HEK293 (cell line): ENCODE data around the gene TEX261.

Experiments used
- CTCF ChIA-PET: fragments of 350-600 bp; formaldehyde crosslinking; extraction: SDS; loops from one replicate; lab custom pipeline; 2021; ENCODE audit warnings: antibody characterized with exemption; lab: Yijun Ruan, JAX
- POLR2A ChIA-PET: fragments of 300-600 bp; formaldehyde crosslinking; extraction: SDS; loops from one replicate; lab custom pipeline; 2020; ENCODE audit warnings: antibody characterized with exemption, inconsistent platforms; lab: Yijun Ruan, JAX
- H3K27ac ChIP-seq: fragments of 200-500 bp; sonication (Bioruptor generic); 2 replicates; pipeline ENCODE4 v1.5.1; 2014; ENCODE audit warnings: low read depth, low read length, control low read depth, inconsistent platforms; ENCODE audit errors: extremely low read depth
- H3K36me3 ChIP-seq, 2 experiments: fragments of 200-500 bp in 1 of 2; sonication (Bioruptor generic) in 1 of 2; 1 replicate in 1 of 2; 2 replicates in 1 of 2; pipeline ENCODE4 v1.5.1; 2014 to 2017; ENCODE audit warnings: inconsistent platforms in 2 of 2, low read length in 2 of 2; ENCODE audit not compliant: control insufficient read depth in 2 of 2, insufficient read depth in 1 of 2
- H3K4me1 ChIP-seq: fragments of 200-500 bp; sonication (Bioruptor generic); 2 replicates; pipeline ENCODE4 v1.5.1; 2014; ENCODE audit warnings: mild to moderate bottlenecking, low read length, inconsistent platforms; ENCODE audit not compliant: control insufficient read depth, insufficient read depth
- H3K4me3 ChIP-seq: 2 replicates; pipeline ENCODE4 v1.5.1; 2011; ENCODE audit warnings: low read depth, mild to moderate bottlenecking, control low read depth, low read length, moderate library complexity
- H3K9me3 ChIP-seq: fragments of 200-500 bp; sonication (Bioruptor generic); 2 replicates; pipeline ENCODE4 v1.5.1; 2014; ENCODE audit warnings: low read depth, low read length, inconsistent platforms; ENCODE audit not compliant: control insufficient read depth, insufficient read depth
- EGR2 ChIP-seq: fragments of 450-650 bp; formaldehyde crosslinking; IDR thresholded peaks from 2 replicates; pipeline ENCODE4 v1.5.1; 2016; ENCODE audit warnings: low read depth, missing biosample characterization, missing genetic modification characterization
- PRDM10 ChIP-seq: fragments of 450-650 bp; formaldehyde crosslinking; IDR thresholded peaks from 2 replicates; pipeline ENCODE4 v1.5.1; 2016; ENCODE audit warnings: missing biosample characterization, missing genetic modification characterization
- RBAK ChIP-seq: fragments of 450-650 bp; formaldehyde crosslinking; IDR thresholded peaks from 2 replicates; pipeline ENCODE4 v1.5.1; 2016; ENCODE audit warnings: missing biosample characterization, missing genetic modification characterization
- ZBTB1 ChIP-seq: fragments of 450-650 bp; formaldehyde crosslinking; IDR thresholded peaks from 2 replicates; pipeline ENCODE4 v1.5.1; 2016; ENCODE audit warnings: missing biosample characterization, missing genetic modification characterization
- ZFP37 ChIP-seq: fragments of 450-650 bp; formaldehyde crosslinking; IDR thresholded peaks from 2 replicates; pipeline ENCODE4 v1.5.1; 2016; ENCODE audit warnings: missing biosample characterization, missing genetic modification characterization
- ZNF24 ChIP-seq: fragments of 450-650 bp; formaldehyde crosslinking; IDR thresholded peaks from 2 replicates; pipeline ENCODE4 v1.5.1; 2016; ENCODE audit warnings: missing biosample characterization, missing genetic modification characterization
- ZNF292 ChIP-seq: fragments of 450-650 bp; formaldehyde crosslinking; IDR thresholded peaks from 2 replicates; pipeline ENCODE4 v1.5.1; 2016; ENCODE audit warnings: low read depth, missing biosample characterization, missing genetic modification characterization, borderline replicate concordance
- ZNF350 ChIP-seq: fragments of 450-650 bp; formaldehyde crosslinking; IDR thresholded peaks from 2 replicates; pipeline ENCODE4 v1.5.0; 2017; ENCODE audit warnings: missing biosample characterization, mild to moderate bottlenecking, missing genetic modification characterization
- ZNF366 ChIP-seq: fragments of 450-650 bp; formaldehyde crosslinking; conservative IDR thresholded peaks from 2 replicates; pipeline ENCODE4 v1.5.1; 2016; ENCODE audit warnings: missing biosample characterization, missing genetic modification characterization
- ZNF571 ChIP-seq: fragments of 450-650 bp; formaldehyde crosslinking; IDR thresholded peaks from 2 replicates; pipeline ENCODE4 v1.5.0; 2017; ENCODE audit warnings: missing biosample characterization, missing genetic modification characterization
- ZNF585B ChIP-seq: fragments of 450-650 bp; formaldehyde crosslinking; IDR thresholded peaks from 2 replicates; pipeline ENCODE4 v1.5.1; 2016; ENCODE audit warnings: missing biosample characterization, missing genetic modification characterization
- ZNF629 ChIP-seq: fragments of 450-650 bp; formaldehyde crosslinking; IDR thresholded peaks from 2 replicates; pipeline ENCODE4 v1.5.1; 2017; ENCODE audit warnings: missing biosample characterization, missing genetic modification characterization
- ZNF76 ChIP-seq: fragments of 450-650 bp; formaldehyde crosslinking; IDR thresholded peaks from 2 replicates; pipeline ENCODE4; 2016; ENCODE audit warnings: low read depth, missing biosample characterization, missing genetic modification characterization, borderline replicate concordance
- ZNF776 ChIP-seq: fragments of 450-650 bp; formaldehyde crosslinking; IDR thresholded peaks from 2 replicates; pipeline ENCODE4 v1.5.0; 2017; ENCODE audit warnings: missing biosample characterization, missing genetic modification characterization, borderline replicate concordance
- ZNF830 ChIP-seq: fragments of 450-650 bp; IDR thresholded peaks from 2 replicates; pipeline ENCODE4 v1.5.0; 2018; ENCODE audit warnings: missing biosample characterization, missing genetic modification characterization, low read depth, mild to moderate bottlenecking, moderate library complexity
- ZSCAN23 ChIP-seq: fragments of 450-650 bp; formaldehyde crosslinking; IDR thresholded peaks from 2 replicates; pipeline ENCODE4 v1.5.1; 2016; ENCODE audit warnings: missing biosample characterization, missing genetic modification characterization
- ZSCAN30 ChIP-seq: fragments of 450-650 bp; IDR thresholded peaks from 2 replicates; pipeline ENCODE4 v1.5.1; 2018; ENCODE audit warnings: missing biosample characterization, mild to moderate bottlenecking, missing genetic modification characterization, moderate library complexity

TEX261 gene

GRCh38 chr2:70958759-70959158 is 35.9 kb downstream of the TEX261 start:
- Histone ChIP-seq H3K9me3 (no peaks in the 10 kb centered on the region), H3K4me1 (no peaks in the 10 kb centered on the region), H3K36me3 (peaks cover 0 to 5% of the 10 kb centered on the region in 2 experiments; a peak in 1 of 3 replicates), H3K4me3 (no peak overlapping the region), H3K27ac (no peak overlapping the region)
- POLR2A ChIA-PET: no interaction called here
- CTCF ChIA-PET: no interaction called here
- TF ChIP-seq ZBTB1 (no peak), RBAK (tag by site-specific recombination) (no peak), ZNF24 (tag by site-specific recombination) (no peak), ZNF629 (tag by site-specific recombination) (no peak), ZFP37 (tag by site-specific recombination) (no peak), ZNF776 (tag by site-specific recombination) (no peak), PRDM10 (no peak), ZNF585B (tag by site-specific recombination) (no peak), ZNF350 (tag by site-specific recombination) (no peak), ZNF571 (tag by site-specific recombination) (no peak), ZSCAN30 (tag by site-specific recombination) (no peak), ZNF366 (tag by site-specific recombination) (no peak), ZNF76 (tag by site-specific recombination) (no peak), EGR2 (no peak), ZNF830 (tag by site-specific recombination) (no peak)

GRCh38 chr2:70957798-70958197 is 36.9 kb downstream of the TEX261 start:
- Histone ChIP-seq H3K4me1 (no peaks in the 10 kb centered on the region), H3K36me3 (no peaks in the 10 kb centered on the region), H3K4me3 (no peak overlapping the region), H3K9me3 (no peaks in the 10 kb centered on the region), H3K27ac (no peak overlapping the region)
- ChIA-PET POLR2A (interaction anchor here (0.5 kb wide), 1 partner anchor 795 kb away, joined by 3 read pairs; no protein-coding TSS in a partner anchor), CTCF (no interaction called here)
- no peak for TF ChIP-seq ZNF292 (tag by site-specific recombination)

- no peak for TF ChIP-seq ZSCAN23 (tag by site-specific recombination)
- TF ChIP-seq, all 188 proteins: peak for 0
- Histone ChIP-seq H3K9me3 (no peaks in the 10 kb centered on the region), H3K27ac (no peak overlapping the region), H3K4me3 (no peak overlapping the region), H3K36me3 (no peaks in the 10 kb centered on the region), H3K4me1 (no peaks in the 10 kb centered on the region)
- CTCF ChIA-PET: interaction anchor here (0.6 to 1.3 kb wide), 2 partner anchors 10 to 39 kb away, joined by 6 to 9 read pairs; no protein-coding TSS in a partner anchor
- POLR2A ChIA-PET: no interaction called here
Measured at GRCh38 chr2:70956141-70956540, 38.5 kb downstream of the TEX261 start.
